Right atrium auricular region (tissue), 2 donors: Measurements from ENCODE around the gene STH. TPM values are rescaled to one million over a fixed set of nuclear protein-coding genes. Genes with fewer than 3 reads are reported as not detected.

Experiments used
- DNase-seq: peaks from one replicate; pipeline ENCODE4 v3.0.0-alpha.2; 2019; ENCODE audit warnings: low spot score
- H3K27ac ChIP-seq, 2 donors: fragments of 200-600 bp; sonication (generic); 1 replicate in 1 of 2; 2 replicates in 1 of 2; pipeline ENCODE4 v1.5.1; 2016 to 2019
- H3K27me3 ChIP-seq, 2 donors: fragments of 200-600 bp; sonication (generic); one replicate each; pipeline versions ENCODE4 v1.5.1 to v1.6.0; 2017 to 2019
- H3K36me3 ChIP-seq: fragments of 200-600 bp; sonication (generic); one replicate; pipeline ENCODE4 v1.5.1; 2016
- H3K4me1 ChIP-seq, 2 donors: fragments of 200-600 bp; sonication (generic); one replicate each; pipeline versions ENCODE4 v1.5.1 to v1.6.0; 2017 to 2019
- H3K4me3 ChIP-seq, 2 donors: fragments of 200-600 bp; sonication (generic); 1 replicate in 1 of 2; 2 replicates in 1 of 2; pipeline ENCODE4 v1.5.1; 2017 to 2019; ENCODE audit warnings: mild to moderate bottlenecking in 1 of 2, moderate library complexity in 1 of 2
- H3K9me3 ChIP-seq, 2 donors: fragments of 200-600 bp; sonication (generic); one replicate each; pipeline ENCODE4 v1.5.1; 2019
- total RNA-seq, 2 donors: library from RNA; depleted of rRNA; stranded (reverse); fragments of >200 nt; gene quantifications; one replicate each; pipeline ENCODE4 v1.1.0, GENCODE V29; 2016
- TF ChIP-seq, protein P1 (sequence below), 2 donors: fragments of 200-600 bp; sonication (generic); IDR thresholded peaks; one replicate each; pipeline ENCODE4 v1.5.1; 2019; ENCODE audit warnings: antibody characterized with exemption in 2 of 2

Gene STH
- total RNA-seq, 2 donors from 2014 or later: not detected

DNA sequence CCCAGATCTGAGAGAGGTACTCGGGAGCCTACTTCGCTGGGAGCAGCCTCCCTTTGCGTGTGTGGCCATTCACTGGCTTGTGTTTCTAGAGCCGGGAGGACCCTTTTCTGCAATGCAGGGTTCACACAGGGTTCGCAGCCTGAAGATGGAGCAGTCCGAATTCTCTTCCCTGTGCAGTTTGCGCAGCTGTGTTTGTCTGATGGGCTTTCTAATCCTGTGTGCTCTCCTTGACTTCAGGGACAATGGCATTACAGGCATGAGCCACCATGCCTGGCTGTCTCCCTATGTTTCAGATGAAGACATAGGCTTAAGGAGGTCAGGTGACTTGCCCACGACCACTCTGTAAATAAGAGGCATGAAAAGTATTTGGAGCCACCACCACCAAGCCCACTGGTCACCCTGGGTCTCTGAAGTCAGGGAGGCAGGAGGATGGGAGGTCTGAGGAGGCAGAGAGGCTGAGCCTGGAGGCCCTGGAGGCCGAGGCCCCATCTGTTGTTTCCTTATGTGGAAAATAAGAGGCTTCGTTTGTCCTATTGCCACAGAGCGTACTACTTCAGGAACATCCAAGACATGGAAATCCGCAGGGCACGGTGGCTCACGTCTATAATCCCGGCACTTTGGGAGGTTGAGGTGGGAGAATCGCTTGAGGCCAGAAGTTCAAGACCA, 5.0 kb upstream of the STH start:
- Histone ChIP-seq H3K4me3 (no peak overlapping the region), H3K9me3 (no peaks in the 10 kb centered on the region), H3K27me3 (no peaks in the 10 kb centered on the region), H3K4me1 (no peaks in the 10 kb centered on the region), H3K36me3 (no peaks in the 10 kb centered on the region), H3K27ac (no peak overlapping the region)
- TF ChIP-seq, protein P1, sequence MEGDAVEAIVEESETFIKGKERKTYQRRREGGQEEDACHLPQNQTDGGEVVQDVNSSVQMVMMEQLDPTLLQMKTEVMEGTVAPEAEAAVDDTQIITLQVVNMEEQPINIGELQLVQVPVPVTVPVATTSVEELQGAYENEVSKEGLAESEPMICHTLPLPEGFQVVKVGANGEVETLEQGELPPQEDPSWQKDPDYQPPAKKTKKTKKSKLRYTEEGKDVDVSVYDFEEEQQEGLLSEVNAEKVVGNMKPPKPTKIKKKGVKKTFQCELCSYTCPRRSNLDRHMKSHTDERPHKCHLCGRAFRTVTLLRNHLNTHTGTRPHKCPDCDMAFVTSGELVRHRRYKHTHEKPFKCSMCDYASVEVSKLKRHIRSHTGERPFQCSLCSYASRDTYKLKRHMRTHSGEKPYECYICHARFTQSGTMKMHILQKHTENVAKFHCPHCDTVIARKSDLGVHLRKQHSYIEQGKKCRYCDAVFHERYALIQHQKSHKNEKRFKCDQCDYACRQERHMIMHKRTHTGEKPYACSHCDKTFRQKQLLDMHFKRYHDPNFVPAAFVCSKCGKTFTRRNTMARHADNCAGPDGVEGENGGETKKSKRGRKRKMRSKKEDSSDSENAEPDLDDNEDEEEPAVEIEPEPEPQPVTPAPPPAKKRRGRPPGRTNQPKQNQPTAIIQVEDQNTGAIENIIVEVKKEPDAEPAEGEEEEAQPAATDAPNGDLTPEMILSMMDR (IDR thresholded peaks at IDR 0.05): no peak
- DNase-seq: no peak

DNA sequence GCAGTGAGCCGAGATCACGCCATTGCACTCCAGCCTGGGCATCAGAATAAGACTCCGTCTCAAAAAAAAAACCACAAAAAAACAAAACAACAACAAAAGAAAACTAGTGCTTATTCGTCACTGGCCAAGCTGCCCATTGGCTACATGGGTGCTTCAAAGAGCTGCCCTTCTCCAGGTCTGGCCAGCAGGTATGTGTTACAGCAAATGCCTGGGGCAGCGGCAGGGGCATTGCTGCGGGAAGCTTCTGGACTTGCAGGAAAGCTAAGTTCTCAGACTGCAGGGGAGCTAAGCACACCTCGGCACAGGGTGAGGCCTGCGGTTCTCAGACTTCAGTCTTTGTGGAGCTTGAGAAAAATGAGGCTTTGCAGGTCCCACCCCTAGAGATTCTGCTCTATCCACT, 4.1 kb upstream of the STH start:
- H3K4me3 ChIP-seq: no peak overlapping the region
- H3K27me3 ChIP-seq: no peaks in the 10 kb centered on the region
- H3K9me3 ChIP-seq: no peaks in the 10 kb centered on the region
- no peak for DNase-seq
- H3K27ac ChIP-seq: no peak overlapping the region
- H3K4me1 ChIP-seq: no peaks in the 10 kb centered on the region
- TF ChIP-seq, protein P1 (IDR thresholded peaks at IDR 0.05): no peak
- H3K36me3 ChIP-seq: no peaks in the 10 kb centered on the region

DNA sequence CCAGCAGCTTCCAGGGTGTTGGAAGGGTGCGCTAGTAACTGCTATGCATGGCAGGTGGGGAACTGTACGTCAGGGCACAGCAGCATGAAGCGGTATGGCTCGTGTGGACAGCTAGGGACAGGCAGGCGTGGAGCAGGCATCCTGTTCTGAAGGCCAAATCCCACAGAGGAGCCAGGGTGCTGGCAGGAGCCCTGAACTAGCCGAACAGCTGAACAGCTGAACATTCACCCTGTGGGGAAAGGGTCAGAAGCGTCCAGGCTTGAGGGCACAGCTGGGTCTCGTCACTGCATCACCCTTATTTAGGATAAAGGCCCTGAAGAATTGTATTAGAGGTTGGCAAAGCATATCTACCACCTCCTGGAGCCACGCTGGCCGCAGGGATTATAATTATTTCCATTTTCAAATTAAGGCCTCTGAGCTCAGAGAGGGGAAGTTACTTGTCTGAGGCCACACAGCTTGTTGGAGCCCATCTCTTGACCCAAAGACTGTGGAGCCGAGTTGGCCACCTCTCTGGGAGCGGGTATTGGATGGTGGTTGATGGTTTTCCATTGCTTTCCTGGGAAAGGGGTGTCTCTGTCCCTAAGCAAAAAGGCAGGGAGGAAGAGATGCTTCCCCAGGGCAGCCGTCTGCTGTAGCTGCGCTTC, 3.3 kb upstream of the STH start:
- H3K36me3 ChIP-seq: no peaks in the 10 kb centered on the region
- H3K27ac ChIP-seq: no peak overlapping the region
- TF ChIP-seq, protein P1 (IDR thresholded peaks at IDR 0.05): no peak

DNA sequence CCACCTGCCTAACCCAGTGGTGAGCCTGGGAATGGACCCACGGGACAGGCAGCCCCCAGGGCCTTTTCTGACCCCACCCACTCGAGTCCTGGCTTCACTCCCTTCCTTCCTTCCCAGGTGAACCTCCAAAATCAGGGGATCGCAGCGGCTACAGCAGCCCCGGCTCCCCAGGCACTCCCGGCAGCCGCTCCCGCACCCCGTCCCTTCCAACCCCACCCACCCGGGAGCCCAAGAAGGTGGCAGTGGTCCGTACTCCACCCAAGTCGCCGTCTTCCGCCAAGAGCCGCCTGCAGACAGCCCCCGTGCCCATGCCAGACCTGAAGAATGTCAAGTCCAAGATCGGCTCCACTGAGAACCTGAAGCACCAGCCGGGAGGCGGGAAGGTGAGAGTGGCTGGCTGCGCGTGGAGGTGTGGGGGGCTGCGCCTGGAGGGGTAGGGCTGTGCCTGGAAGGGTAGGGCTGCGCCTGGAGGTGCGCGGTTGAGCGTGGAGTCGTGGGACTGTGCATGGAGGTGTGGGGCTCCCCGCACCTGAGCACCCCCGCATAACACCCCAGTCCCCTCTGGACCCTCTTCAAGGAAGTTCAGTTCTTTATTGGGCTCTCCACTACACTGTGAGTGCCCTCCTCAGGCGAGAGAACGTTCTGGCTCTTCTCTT, 2.6 kb upstream of the STH start:
- DNase-seq: no peak
- H3K4me3 ChIP-seq: no peak overlapping the region
- no peaks in the 10 kb centered on the region for H3K9me3 ChIP-seq
- TF ChIP-seq, protein P1 (IDR thresholded peaks at IDR 0.05): no peak
- H3K36me3 ChIP-seq: no peaks in the 10 kb centered on the region
- no peaks in the 10 kb centered on the region for H3K27me3 ChIP-seq
- H3K27ac ChIP-seq: no peak overlapping the region
- no peaks in the 10 kb centered on the region for H3K4me1 ChIP-seq

More for the DNA sequence above, 3.3 kb upstream of the STH start:
- H3K27me3 ChIP-seq: no peaks in the 10 kb centered on the region
- no peaks in the 10 kb centered on the region for H3K4me1 ChIP-seq
- H3K4me3 ChIP-seq: no peak overlapping the region
- DNase-seq: no peak
- no peaks in the 10 kb centered on the region for H3K9me3 ChIP-seq

DNA sequence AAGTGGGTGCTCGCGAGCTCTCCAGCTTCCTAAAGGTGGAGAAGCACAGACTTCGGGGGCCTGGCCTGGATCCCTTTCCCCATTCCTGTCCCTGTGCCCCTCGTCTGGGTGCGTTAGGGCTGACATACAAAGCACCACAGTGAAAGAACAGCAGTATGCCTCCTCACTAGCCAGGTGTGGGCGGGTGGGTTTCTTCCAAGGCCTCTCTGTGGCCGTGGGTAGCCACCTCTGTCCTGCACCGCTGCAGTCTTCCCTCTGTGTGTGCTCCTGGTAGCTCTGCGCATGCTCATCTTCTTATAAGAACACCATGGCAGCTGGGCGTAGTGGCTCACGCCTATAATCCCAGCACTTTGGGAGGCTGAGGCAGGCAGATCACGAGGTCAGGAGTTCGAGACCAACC, 1.9 kb upstream of the STH start:
- TF ChIP-seq, protein P1 (IDR thresholded peaks at IDR 0.05): no peak
- Histone ChIP-seq H3K4me3 (no peak overlapping the region), H3K27ac (no peak overlapping the region), H3K36me3 (no peaks in the 10 kb centered on the region), H3K4me1 (no peaks in the 10 kb centered on the region), H3K9me3 (no peaks in the 10 kb centered on the region), H3K27me3 (no peaks in the 10 kb centered on the region)
- no peak for DNase-seq
